Cardiac fibroblast (primary cell): ENCODE data around the gene COX14.

Source experiments
- DNase-seq, 2 donors: peaks; one replicate each; pipeline versions ENCODE4 v3.0.0 to v3.0.0-alpha.2; 2010; ENCODE audit warnings: low read depth in 2 of 2
- H3K4me3 ChIP-seq, 2 donors: replicated peaks in 1 of 2; 1 replicate in 1 of 2; 2 replicates in 1 of 2; pipeline ENCODE4 v1.5.1; 2011; ENCODE audit warnings: low read depth in 2 of 2, low read length in 2 of 2, mild to moderate bottlenecking in 2 of 2, moderate library complexity in 1 of 2
- CTCF ChIP-seq: IDR thresholded peaks from one replicate; pipeline ENCODE4 v1.5.1; 2011; ENCODE audit warnings: low read depth, mild to moderate bottlenecking, low read length, inconsistent platforms

Gene COX14

DNA sequence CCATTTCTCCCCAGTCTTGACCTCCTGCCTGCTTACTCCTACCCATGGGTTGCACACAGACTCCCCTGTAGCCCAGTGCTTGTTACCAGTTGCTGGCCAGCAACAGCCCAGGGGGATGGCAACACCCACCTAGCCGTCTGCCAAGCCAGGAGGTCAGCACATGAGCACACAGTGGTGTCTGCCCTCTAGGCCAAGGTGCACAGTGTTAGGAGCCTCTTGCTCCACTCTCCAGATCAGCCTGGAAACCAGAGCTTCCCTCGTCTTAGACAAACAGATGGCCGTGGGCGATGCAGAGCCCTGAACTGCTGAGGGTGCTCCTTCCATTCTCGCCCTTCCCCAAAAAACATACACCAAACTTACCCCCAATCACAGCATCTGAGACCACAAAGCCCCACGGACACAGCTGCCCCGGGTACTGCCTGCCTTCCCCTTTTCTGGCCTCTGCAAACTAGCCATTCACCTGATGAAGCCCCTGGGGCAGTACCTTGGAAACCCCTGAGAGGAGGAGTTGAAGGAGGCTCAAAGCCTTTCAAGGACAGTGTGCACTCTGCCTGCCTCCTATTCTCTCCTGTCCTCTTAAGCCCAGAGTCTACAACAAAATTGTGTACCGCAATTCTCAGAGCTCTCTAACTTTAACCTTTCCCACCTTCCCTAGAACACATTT is 9.3 kb upstream of the COX14 start:
- no peak for TF ChIP-seq CTCF
- no peak overlapping the region for H3K4me3 ChIP-seq

DNA sequence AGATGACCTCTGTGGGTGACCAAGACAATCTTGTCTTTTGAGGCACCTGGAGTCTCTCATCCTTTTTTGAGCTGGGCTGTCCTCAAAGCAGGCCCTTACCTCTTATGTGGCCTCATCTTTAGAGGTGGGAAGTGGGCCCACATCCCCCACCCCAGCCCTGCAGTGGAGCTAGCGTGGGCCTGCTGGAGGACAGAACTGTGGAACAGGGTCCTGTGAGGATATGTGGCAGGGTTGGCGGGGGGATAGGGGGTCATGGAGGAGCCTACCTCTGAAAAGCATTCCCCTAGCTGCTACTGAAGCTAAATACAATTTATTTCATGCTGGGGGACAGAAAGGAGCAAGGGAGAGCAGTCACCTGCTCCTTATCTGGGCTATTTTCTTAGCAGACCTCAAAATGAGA is 8.7 kb upstream of the COX14 start:
- DNase-seq, result no peak
- H3K4me3 ChIP-seq, result no peak overlapping the region
- no peak for TF ChIP-seq CTCF

More for the DNA sequence above, 9.3 kb upstream of the COX14 start:
- no peak for DNase-seq

GRCh38 chr12:50103767-50104321 is 8.2 kb upstream of the COX14 start, which contains the start of gene GPD1:
GPD1 (plus strand) TSS chr12:50104008; CDS start chr12:50104051, 43 bp downstream.
- TF ChIP-seq CTCF, result no peak
- DNase-seq, result peak; percentile 35 to 55
- H3K4me3 ChIP-seq, result no peak within 1 kb of the TSS

GRCh38 chr12:50104417-50105366 is 7.3 kb upstream of the COX14 start:
- H3K4me3 ChIP-seq, result no peak overlapping the region
- DNase-seq, result peak in 1 of 2 donors; percentile 12
- TF ChIP-seq CTCF, result no peak

GRCh38 chr12:50105913-50106450 is 6.1 kb upstream of the COX14 start:
- DNase-seq, result no peak
- H3K4me3 ChIP-seq, result no peak overlapping the region
- TF ChIP-seq CTCF, result no peak

DNA sequence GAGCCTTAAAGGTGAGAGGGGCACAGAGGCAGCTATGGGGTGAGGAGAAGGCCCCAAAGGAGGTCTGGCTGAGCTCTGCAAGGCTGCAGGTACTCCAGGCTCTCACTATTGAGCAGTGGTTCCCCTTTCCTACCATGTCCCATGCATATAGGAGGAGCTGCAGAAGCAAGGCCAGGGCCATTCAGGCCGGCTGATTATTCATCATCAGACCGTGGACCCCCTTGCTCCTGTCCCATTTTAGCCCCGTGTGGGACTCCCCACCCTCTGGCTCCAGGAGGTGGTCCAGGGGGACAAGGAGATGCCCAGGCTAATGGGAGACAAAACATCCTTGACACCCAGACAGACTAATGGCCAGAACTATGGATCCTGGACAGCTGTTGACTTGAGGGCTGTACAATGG is 5.1 kb upstream of the COX14 start:
- TF ChIP-seq CTCF, result no peak
- H3K4me3 ChIP-seq, result no peak overlapping the region
- no peak for DNase-seq
